T-helper 1 cell treated with Interleukin-12 subunit alpha and Interleukin-12 subunit beta and Interleukin-4 antibody, amounts not matched to agents 30 μg/mL and 1 μg/mL, for 36 hours (primary cell): ENCODE measurements around the gene CAMTA1.

Source experiments
- H3K27ac Mint-ChIP-seq: one replicate; pipeline ENCODE4 v1.8.0; 2021; ENCODE audit warnings: mild to moderate bottlenecking, mixed read lengths
- H3K27me3 Mint-ChIP-seq: one replicate; pipeline ENCODE4 v1.8.0; 2021; ENCODE audit warnings: low read depth, mixed read lengths
- H3K36me3 Mint-ChIP-seq: one replicate; pipeline ENCODE4 v1.8.0; 2021; ENCODE audit warnings: low read depth, mixed read lengths
- H3K4me1 Mint-ChIP-seq: one replicate; pipeline ENCODE4 v1.8.0; 2021; ENCODE audit warnings: low read depth, mixed read lengths
- H3K4me3 Mint-ChIP-seq: one replicate; pipeline ENCODE4 v1.8.0; 2021; ENCODE audit warnings: mild to moderate bottlenecking, moderate library complexity, mixed read lengths
- H3K9me3 Mint-ChIP-seq: one replicate; pipeline ENCODE4 v1.8.0; 2021; ENCODE audit warnings: mixed read lengths

CAMTA1 gene

DNA sequence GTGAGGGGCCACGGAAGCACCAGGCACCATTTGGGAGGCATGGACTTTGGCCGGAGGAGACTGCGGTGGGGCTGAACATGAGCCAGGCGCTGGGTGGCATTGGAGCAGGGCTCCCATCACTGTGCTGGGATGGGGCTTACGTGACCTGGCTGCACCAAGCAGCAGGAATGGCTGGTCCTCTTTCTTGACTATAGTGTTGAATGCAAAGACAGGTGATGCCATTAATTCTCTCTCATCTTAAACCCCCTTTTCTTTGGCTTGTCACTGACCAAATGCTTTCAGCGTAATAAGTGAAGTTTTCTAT lies 447.9 kb downstream of the CAMTA1 start:
- H3K4me1 Mint-ChIP-seq = no peaks in the 10 kb centered on the region
- H3K27me3 Mint-ChIP-seq = peaks cover 8% of the 10 kb centered on the region
- no peaks in the 10 kb centered on the region for H3K36me3 Mint-ChIP-seq
- H3K9me3 Mint-ChIP-seq = no peaks in the 10 kb centered on the region
- H3K27ac Mint-ChIP-seq = no peak overlapping the region
- H3K4me3 Mint-ChIP-seq = no peak overlapping the region

DNA sequence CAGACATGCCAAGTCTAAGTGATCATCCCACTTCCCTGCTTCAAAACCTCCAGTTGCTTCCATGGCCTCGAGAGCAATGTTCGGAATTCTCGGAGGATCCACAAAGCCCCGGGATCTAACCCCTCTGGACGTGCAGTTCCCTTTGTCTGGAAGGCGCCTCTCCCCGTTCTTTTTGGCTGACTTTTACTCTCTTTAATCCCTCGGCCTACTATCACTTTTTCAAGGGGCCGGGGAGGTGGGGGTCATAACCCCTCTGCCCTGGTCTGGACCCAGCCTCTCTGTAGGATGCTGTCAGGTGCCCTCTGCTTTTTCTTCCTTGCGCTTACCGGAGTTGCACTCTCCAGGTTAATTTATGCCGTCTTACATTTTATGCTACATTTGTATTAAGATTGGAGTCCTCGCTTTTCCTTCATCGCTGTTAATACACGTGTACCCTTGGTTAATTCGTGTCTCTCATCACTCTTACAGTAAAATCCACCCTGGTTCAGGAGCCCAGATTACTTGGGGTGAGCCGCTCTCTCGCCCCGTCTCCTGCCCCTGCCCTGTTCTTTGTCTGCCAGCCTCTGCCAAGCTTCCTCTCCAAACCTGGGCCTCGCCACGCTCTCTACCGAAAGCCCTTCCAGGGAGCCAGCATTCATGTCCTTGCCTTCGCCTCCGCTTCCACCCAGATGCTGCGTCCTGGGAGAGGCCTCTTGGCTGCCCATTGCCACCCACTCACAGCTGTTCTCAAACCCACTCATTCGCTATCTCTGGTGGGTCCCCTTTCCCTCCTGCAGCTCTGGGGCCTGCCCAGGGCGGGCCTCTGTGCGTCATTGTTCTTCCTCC lies 448.6 kb downstream of the CAMTA1 start:
- peaks cover 9% of the 10 kb centered on the region for H3K27me3 Mint-ChIP-seq
- H3K9me3 Mint-ChIP-seq = no peaks in the 10 kb centered on the region
- H3K4me1 Mint-ChIP-seq = no peaks in the 10 kb centered on the region
- no peak overlapping the region for H3K27ac Mint-ChIP-seq
- no peaks in the 10 kb centered on the region for H3K36me3 Mint-ChIP-seq
- H3K4me3 Mint-ChIP-seq = no peak overlapping the region

DNA sequence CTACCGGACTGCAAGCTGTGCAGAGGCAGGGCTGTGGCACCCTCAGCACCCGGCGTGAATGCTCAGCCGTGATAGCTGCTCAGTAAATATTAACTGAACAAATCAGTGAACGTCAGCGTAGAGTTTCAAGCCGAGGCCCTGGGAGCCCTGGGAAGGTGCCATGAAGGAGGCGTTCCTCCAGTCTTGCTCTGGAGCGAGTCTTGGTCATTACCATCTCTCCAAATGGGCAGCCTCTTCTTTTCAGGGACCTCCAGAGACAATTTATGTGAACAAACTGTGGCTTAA lies 449.2 kb downstream of the CAMTA1 start:
- Mint-ChIP-seq H3K36me3 (no peaks in the 10 kb centered on the region), H3K4me3 (no peak overlapping the region), H3K27ac (no peak overlapping the region), H3K4me1 (no peaks in the 10 kb centered on the region), H3K9me3 (no peaks in the 10 kb centered on the region), H3K27me3 (peaks cover 9% of the 10 kb centered on the region)

DNA sequence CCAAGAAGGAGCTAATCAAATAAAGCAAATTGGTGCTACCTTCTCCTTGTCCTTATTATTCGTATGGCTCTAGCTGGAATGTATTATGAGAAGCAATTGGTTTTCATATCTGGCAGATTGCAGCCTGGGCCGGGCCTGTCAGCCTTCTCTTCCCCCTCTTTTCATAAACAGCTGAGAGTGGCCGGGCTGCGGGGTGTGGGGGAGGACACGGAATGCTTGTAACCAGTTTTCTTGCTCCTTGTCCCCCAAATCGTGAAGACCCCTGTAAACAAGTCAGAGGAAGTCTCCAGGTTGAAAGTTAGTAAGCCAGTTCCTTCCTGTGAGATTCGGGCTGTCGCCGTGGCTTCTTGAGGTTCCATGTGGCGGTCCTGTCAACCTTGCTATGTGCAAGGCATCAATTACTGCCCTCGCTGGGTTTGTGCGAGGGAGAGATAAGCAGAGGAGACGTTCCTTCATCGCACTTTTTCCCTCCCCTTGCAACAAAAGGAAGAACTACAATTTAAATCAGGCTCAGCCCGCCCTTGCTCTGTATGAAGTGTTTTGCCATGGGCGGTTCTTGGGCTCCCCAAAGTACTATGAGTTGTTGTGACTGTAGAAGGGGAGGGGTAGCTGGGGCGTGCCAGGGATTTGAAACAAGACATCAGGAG lies 450.7 kb downstream of the CAMTA1 start:
- peaks cover 9% of the 10 kb centered on the region for H3K27me3 Mint-ChIP-seq

DNA sequence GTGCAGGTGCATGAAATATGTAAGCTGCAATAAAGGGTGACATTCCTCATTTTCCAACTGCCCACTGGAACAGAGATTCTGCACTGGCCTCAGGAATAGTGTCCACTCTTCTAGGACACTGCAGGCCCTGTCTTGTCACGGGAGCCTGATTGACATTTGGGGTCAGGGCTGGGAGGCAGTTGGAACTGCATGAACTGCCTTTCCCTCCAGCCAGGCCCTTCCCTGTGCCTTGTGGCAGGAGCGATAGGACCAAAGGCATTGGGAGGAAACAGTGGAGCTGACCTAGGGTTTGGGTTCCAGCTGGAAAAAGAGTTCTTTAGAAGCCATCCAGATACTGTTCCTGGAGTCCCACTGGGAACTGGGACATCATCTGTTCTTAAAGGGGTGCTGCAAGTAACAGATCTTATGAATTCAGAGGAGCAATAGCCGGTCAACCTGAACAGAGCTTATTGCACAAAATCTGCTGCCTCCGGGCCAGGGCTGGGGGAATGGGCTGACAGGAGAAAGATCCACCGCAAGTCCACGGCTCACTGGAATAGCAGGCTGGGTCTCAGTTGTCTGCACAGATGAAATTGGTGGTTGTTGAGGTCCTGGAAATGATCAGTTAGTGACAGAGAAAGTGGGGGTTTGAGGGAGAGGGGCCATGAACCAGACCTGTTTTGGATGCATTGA lies 451.7 kb downstream of the CAMTA1 start:
- Mint-ChIP-seq H3K36me3 (no peaks in the 10 kb centered on the region), H3K9me3 (no peaks in the 10 kb centered on the region), H3K4me1 (no peaks in the 10 kb centered on the region), H3K4me3 (no peak overlapping the region), H3K27ac (no peak overlapping the region), H3K27me3 (peaks cover 9% of the 10 kb centered on the region)

More for the DNA sequence above, 450.7 kb downstream of the CAMTA1 start:
- Mint-ChIP-seq H3K9me3 (no peaks in the 10 kb centered on the region), H3K4me3 (no peak overlapping the region), H3K27ac (no peak overlapping the region), H3K4me1 (no peaks in the 10 kb centered on the region), H3K36me3 (no peaks in the 10 kb centered on the region)

DNA sequence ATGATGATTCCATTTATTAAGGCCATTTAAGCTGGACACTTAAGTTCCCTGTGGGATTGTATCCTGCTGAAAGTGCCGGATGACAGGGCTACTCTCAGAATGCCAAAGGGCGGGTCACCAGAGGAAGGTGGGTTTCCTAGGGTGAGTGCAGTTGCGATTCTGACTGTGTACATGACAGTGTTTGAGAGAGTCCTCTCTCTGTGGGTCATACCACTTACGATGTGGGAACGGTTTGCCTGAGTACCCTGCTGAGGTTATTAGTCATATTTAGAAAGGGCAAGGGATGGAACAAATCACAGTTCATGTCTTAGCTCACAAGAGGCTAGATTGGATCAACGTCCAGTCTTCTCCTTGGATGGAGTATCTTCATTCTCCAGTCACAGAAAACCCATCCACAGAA lies 461.9 kb downstream of the CAMTA1 start:
- Mint-ChIP-seq H3K9me3 (no peaks in the 10 kb centered on the region), H3K27ac (no peak overlapping the region), H3K36me3 (no peaks in the 10 kb centered on the region), H3K4me1 (no peaks in the 10 kb centered on the region), H3K4me3 (no peak overlapping the region), H3K27me3 (peaks cover 6% of the 10 kb centered on the region)

DNA sequence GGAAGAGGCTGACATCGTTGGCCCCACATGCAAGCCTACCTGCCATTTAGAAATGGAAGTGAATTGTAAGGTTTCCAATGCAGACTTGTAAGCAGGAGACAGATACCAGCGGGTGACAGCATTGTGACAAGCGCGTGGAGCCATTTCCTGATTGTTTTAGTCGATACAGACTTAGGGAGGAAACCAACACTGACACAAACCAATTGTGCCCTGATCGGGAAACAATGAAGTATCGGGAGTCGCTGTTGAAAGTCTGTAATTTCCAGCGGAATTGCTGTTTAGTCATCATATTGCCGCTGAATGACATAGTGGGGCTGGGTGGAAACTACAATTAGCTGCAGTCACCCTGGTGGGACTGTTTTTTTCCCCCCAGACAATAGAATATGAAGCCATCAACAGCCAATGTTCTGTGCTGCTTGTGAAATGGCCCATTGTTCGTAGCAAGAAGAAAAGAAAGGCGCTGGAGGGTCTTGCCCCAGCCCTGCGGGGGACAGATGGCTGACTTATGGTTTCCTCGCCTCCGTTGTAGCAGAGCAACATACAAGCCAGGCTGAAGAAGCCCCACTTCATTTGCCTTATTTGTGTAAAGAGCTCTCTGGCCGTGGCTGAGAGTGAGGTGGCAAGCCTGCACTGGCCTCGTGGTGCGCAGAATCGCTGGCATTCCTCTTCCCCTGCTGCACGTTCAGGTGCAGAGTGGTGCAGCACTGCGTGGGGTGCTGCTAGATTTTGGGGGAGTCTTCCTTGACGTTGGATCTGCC lies 462.7 kb downstream of the CAMTA1 start:
- Mint-ChIP-seq H3K4me3 (no peak overlapping the region), H3K36me3 (no peaks in the 10 kb centered on the region), H3K27me3 (peaks cover 6% of the 10 kb centered on the region), H3K9me3 (no peaks in the 10 kb centered on the region), H3K27ac (no peak overlapping the region), H3K4me1 (no peaks in the 10 kb centered on the region)

DNA sequence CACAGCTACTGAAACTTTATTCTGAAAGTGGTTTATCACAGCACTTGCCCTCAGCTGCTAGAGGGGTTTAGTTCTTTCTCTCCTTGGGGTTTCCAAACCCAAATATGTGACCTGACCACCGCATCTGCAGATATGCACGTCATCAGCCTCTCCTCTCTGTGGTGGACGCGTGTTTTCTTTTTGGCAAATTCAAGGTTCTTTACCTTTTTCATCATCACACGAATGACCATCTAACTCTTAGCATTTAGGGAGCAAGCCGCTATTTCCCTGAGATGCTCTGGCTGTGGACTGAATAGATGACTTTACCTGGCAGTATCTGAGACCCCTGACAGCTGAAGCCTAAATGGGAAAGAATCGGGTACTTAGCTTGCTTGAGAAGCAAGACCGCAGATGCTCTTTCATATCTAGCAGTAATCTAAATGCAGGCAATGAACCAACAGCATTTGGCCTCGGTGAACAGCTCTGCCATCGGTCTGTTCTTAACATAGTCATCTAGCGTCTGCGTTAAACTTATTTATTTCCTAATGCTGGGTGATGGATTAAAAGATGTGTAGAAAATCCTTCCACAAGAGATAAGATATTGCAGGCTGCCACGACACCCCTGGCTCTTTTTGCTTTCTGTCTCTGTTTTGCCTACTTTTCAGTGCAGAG lies 463.4 kb downstream of the CAMTA1 start:
- no peaks in the 10 kb centered on the region for H3K36me3 Mint-ChIP-seq
- peaks cover 6% of the 10 kb centered on the region for H3K27me3 Mint-ChIP-seq
- no peak overlapping the region for H3K27ac Mint-ChIP-seq
- H3K4me1 Mint-ChIP-seq = no peaks in the 10 kb centered on the region
- H3K9me3 Mint-ChIP-seq = no peaks in the 10 kb centered on the region
- no peak overlapping the region for H3K4me3 Mint-ChIP-seq

DNA sequence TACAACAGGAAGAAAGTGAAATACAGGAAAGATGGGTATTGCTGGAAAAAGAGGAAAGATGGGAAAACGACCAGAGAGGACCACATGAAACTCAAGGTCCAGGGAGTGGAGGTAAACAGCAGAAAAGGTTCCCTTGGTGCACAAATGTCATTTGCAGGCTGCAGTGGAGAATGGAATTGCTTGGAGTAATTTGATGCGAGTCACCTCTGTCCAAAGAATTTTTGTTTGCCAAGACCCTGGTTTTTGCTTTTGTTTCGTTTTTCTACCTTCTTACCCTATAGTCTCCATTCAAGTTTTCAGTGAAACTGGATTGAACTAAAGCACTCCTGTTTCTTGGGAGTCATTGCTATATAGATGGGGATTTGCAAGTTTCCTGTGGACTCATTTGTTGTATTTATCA lies 464.3 kb downstream of the CAMTA1 start:
- Mint-ChIP-seq H3K9me3 (no peaks in the 10 kb centered on the region), H3K36me3 (no peaks in the 10 kb centered on the region), H3K4me1 (no peaks in the 10 kb centered on the region), H3K27me3 (peaks cover 6% of the 10 kb centered on the region), H3K27ac (no peak overlapping the region), H3K4me3 (no peak overlapping the region)

DNA sequence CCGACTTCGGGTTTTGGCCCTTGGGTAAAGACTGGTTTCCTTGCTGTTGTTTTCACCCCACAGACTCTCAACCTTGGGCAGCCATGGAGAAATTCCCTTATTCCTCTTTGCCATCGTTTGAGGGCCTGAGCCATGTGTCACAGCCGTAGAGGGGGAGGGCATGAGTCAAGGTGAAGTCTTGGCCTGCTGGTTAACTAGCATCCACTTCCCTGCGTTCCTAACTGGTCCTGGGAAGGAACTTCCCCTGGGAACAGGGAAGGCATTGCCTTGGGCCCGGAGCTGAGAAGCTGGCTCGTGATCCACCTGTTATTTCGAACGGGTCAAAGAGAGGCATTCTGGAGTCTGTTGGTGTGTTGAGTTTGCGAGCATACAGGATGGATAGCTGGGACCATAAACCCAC lies 464.9 kb downstream of the CAMTA1 start:
- Mint-ChIP-seq H3K9me3 (no peaks in the 10 kb centered on the region), H3K4me1 (no peaks in the 10 kb centered on the region), H3K36me3 (no peaks in the 10 kb centered on the region), H3K27me3 (peaks cover 6% of the 10 kb centered on the region), H3K27ac (no peak overlapping the region), H3K4me3 (no peak overlapping the region)

DNA sequence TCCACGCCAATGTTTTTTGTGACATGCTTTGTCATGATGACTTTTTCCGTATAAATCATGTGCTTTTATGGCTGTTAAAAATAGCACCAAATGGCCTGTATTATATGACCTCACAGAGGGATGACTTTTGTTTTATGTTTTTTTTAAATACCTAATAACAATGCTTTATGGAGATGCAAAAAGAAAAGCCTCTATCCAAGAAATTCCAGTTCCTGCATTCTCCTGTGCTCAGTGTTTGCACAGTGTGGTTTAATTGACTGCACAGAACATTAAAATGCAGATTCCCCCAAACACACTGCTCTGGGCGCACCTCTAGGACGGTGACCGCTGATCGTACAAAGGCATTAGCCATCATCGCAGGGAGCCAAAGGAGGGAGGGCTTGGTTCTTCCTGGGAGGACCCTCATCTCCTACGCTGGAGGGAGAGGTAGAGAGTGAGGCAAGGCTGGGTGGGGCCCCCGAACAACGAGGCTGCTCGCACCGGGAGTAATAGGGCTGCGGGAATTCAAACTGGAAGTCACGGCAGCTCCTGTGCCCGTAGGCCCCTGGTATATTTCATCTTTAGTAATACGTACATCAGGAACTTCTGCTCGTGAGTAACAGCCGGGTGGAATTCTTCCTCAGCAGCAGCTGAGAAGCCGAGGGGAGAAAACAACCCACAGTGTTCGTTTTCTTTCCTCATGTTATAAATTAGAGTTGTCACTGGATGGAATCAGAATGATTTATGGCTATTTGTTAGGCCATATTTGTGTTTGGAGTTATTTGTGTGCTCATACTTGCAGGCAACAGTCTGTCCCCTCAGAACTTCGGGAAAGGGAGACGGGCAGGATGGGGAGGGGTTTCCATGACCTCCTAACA lies 465.6 kb downstream of the CAMTA1 start:
- Mint-ChIP-seq H3K4me1 (no peaks in the 10 kb centered on the region), H3K27ac (no peak overlapping the region), H3K9me3 (no peaks in the 10 kb centered on the region), H3K36me3 (no peaks in the 10 kb centered on the region), H3K27me3 (peaks cover 6% of the 10 kb centered on the region), H3K4me3 (no peak overlapping the region)

DNA sequence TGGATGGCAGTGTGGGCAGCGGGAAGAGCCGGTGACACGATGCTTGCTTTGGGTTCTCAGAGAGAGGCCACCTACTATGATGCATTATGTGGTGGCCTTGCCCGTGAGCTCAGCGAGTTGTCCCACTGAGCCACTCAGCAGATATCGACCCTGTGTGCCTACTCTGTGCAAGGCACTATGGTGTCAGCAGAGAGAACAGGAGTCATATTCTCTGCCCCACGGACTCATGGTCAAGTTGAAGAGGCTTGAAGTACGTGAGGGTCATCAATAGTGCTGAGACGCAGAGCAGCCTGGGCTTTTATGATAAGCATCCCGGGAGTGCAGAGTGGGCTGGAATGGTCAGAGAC lies 466.2 kb downstream of the CAMTA1 start:
- Mint-ChIP-seq H3K9me3 (no peaks in the 10 kb centered on the region), H3K4me3 (no peak overlapping the region), H3K27me3 (peaks cover 6% of the 10 kb centered on the region), H3K36me3 (no peaks in the 10 kb centered on the region), H3K4me1 (no peaks in the 10 kb centered on the region), H3K27ac (no peak overlapping the region)

DNA sequence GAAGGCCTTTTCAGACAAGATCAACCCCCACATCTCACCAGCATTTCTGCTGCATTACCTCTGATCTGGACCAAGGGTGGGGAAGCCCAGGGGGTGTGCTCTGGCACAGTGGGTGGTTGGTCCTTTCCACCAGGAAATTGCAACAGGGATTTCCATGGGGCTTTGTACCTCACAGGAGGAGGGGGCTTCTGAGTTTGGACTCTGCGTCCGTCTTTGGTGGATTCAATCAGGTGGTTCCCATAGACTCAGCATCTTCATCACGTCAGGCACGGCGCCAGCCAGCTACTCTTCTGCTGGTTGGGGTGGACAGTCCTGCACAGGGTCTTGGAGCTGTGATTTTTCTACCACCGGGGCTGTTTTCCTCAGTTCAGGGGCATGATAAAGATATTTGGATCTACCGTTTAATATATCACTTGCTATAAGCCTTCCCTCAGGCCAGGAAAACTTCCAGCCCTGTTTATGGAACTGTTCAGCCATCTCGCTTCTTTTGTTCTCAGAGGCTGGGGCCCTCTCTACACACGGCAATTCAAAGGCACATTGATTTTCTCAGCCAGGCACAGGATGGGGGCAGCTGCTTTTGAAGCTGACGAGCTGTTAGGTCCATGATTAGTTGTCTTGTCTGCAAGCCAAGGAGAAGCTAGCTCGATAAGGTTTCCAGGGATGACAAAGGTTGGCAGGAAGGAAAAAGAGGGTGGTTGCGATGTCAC lies 467.3 kb downstream of the CAMTA1 start:
- Mint-ChIP-seq H3K36me3 (no peaks in the 10 kb centered on the region), H3K27me3 (peaks cover 4% of the 10 kb centered on the region), H3K27ac (no peak overlapping the region), H3K9me3 (no peaks in the 10 kb centered on the region), H3K4me3 (no peak overlapping the region), H3K4me1 (no peaks in the 10 kb centered on the region)
